H7 (cell line): Measurements from ENCODE around the gene CRB2. TPM values are rescaled to one million over a fixed set of nuclear protein-coding genes. Genes with fewer than 3 reads are reported as not detected.

ENCODE experiments used
- DNase-seq: peaks from one replicate; pipeline ENCODE4 v3.0.0; 2012
- H3K27me3 ChIP-seq: 2 replicates; pipeline ENCODE4 v1.6.0; 2011; ENCODE audit warnings: mild to moderate bottlenecking, low read length; ENCODE audit not compliant: control insufficient read depth, insufficient read depth
- H3K36me3 ChIP-seq: replicated peaks from 2 replicates; pipeline ENCODE4 v1.5.1; 2011; ENCODE audit warnings: low read length; ENCODE audit not compliant: control insufficient read depth, insufficient read depth
- H3K4me3 ChIP-seq: 2 replicates; pipeline ENCODE4 v1.5.1; 2011; ENCODE audit warnings: low read depth, mild to moderate bottlenecking, control low read depth, low read length, moderate library complexity; ENCODE audit not compliant: insufficient read depth
- total RNA-seq: library from RNA; depleted of rRNA; stranded (reverse); fragments of >200 nt; shearing (Covaris generic); gene quantifications from 2 replicates; pipeline ENCODE4 v1.2.3, GENCODE V29; 2014

Gene CRB2
- total RNA-seq, 1 experiment from 2014 or later = 1.7 TPM

DNA sequence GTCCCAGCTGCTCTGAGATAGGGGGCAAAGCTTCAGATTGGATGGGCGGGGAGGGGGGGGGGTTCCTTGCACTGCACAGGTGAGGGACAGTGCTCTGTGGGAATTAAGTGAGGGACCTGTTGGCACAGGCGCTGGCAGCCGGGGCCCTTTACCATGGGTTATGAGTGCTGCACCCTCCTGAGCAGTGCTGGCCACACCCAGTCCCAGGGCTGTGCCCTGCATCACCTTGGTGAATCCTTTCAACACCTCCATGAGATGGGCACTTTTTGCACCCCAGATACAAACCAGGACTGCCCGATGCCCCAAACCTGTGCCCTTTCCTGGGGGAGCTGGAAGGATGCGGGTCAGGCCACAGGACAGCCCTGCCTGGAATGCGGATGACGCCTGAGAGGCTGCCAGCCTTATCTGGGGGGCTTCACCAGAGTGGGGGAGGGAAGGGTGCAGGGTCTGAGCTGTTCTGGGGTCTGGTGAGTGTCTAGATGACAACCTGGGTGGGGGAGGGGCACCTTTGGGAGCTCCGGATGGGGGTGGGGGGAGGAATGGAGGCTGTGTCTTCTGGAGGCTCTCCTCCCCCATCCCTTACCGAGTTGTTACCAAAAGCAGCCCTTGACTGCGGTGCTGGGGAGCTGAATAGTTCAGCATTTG, 5.2 kb downstream of the CRB2 start:
- peak; percentile 62 for DNase-seq
- Histone ChIP-seq H3K4me3 (no peak overlapping the region), H3K36me3 (no peaks in the 10 kb centered on the region), H3K27me3 (peaks cover 2% of the 10 kb centered on the region; the same call in 1 of the 2 replicates)

DNA sequence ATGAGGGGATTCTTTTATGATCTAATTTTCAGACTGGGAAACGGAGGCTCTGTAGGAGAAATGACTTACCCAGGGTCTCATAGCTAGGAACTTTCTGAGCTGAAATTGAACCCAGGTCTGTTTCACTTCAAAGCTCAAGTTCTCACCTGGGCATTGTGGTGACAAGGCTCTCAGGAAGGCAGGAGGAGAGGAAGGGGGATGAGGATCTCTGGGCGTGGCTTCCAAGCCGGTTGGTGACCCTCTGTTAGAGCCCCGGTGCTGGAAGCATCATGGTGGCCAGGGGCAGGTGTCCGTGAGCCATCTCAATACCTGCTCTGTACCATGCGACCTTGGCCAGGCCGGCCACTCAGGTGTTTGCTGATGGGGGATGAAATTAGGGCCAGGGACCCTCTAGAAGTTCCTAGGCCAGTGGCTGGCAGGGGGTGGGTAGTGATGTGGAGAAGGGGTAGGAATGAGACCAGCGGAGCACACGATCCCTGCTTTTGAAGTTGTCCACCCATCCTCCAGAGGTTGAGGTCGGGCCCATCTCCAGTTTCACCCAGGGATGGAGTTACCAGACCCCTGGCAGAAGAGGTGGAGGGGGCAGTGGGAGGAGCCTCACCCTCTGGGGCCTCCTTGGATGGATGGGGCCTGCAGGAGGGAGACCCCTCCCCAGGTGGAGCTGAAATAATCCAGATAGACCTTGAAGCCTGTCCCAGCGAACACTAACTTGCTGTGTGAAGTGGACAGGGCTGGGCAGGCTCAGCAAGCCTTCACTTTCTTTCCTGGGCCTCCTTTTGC, 5.9 kb downstream of the CRB2 start:
- H3K27me3 ChIP-seq = no peaks in the 10 kb centered on the region
- H3K4me3 ChIP-seq = no peak overlapping the region
- no peaks in the 10 kb centered on the region for H3K36me3 ChIP-seq
- peak; percentile 66 for DNase-seq

DNA sequence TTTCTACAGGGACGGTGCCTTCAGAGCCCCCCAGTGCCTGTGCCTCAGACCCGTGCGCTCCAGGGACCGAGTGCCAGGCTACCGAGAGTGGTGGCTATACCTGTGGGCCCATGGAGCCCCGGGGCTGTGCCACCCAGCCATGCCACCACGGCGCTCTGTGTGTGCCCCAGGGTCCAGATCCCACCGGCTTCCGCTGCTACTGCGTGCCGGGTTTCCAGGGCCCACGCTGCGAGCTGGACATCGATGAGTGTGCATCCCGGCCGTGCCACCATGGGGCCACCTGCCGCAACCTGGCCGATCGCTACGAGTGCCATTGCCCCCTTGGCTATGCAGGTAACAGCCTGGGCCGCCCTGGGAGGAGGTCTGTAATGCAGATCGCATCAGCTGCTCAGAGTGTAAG, 6.9 kb downstream of the CRB2 start:
- no peaks in the 10 kb centered on the region for H3K27me3 ChIP-seq
- no peak overlapping the region for H3K4me3 ChIP-seq
- no peaks in the 10 kb centered on the region for H3K36me3 ChIP-seq
- DNase-seq = peak; percentile 44

DNA sequence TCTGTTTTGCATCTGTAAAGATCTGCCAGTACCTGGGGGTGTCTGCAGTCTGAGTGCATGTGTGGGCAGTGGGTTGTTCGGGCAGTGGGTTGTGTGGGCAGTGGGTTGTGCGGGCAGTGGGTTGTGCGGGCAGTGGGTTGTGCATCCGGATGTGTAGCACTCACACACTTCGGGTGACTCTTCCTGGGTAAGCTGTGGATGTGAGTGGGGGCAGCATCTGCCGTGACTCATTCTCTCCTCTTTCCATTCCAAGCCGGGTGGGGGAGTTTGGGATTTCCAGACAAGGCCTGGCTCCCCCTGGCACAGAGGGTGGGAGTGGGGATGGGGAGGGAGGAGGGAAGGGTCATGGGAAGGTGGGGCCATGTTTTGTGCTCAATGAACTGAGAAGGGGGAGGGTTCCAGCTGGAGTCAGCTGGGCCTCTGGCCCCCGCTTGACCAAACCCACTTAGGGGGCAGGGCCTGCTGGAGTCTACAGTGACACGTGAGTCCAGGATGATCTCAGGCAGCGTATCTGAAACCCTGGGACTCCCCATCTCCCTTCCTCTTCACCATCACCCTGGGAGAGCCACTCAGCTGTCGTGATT, 8.3 kb downstream of the CRB2 start:
- no peaks in the 10 kb centered on the region for H3K36me3 ChIP-seq
- no peak overlapping the region for H3K4me3 ChIP-seq
- H3K27me3 ChIP-seq = no peaks in the 10 kb centered on the region
- peak; percentile 48 for DNase-seq

DNA sequence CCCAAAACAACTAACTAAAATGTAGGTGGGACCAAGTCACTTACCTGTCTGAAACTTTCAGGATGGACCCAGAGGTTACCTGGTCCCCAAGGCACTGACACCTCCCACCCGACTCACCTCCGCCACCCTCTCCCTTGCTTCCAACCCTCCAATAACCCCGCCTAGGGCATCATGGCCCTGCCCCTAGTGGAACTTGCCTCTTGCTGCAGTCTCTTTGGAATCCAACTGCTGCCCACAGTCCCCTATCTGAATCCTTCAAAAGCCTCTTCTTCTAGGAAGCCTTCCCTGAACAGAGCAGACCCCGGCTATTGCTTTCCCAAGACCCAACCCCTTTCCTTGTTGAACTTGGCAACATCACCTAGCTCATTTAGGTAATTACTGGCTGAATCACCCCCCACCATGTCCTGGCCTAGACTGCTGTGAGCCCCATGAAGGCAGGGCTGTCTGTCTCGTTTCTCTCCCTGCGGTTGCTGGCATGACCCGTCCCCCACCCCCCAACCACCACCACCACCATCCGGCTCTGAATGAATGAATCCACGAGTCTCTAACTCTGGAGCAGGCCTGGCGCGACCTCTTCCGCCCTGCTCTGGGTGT, 9.4 kb downstream of the CRB2 start:
- Histone ChIP-seq H3K36me3 (no peaks in the 10 kb centered on the region), H3K27me3 (no peaks in the 10 kb centered on the region), H3K4me3 (no peak overlapping the region)
- peak; percentile 88 for DNase-seq

DNA sequence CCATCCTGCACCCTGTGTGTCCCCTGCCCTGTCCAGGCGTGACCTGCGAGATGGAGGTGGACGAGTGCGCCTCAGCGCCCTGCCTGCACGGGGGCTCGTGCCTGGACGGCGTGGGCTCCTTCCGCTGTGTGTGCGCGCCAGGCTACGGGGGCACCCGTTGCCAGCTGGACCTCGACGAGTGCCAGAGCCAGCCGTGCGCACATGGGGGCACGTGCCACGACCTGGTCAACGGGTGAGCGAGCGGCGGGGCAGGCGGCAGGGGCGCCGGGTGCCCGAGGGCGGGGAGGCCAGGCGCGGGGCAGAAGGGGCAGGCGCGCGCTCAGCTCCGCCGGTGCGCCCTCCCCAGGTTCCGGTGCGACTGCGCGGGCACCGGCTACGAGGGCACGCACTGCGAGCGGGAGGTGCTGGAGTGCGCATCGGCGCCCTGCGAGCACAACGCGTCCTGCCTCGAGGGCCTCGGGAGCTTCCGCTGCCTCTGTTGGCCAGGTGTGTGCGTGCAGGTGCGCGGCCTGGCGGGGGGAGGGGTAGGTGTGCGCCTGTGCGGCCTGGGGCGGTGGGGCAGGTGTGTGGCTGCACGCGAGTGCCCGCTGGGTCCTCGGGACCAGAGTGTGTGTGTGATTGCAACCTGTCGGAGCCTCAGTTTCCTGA, 10.0 kb downstream of the CRB2 start:
- Histone ChIP-seq H3K36me3 (no peaks in the 10 kb centered on the region), H3K4me3 (no peak overlapping the region), H3K27me3 (no peaks in the 10 kb centered on the region)
- peak; percentile 82 for DNase-seq

DNA sequence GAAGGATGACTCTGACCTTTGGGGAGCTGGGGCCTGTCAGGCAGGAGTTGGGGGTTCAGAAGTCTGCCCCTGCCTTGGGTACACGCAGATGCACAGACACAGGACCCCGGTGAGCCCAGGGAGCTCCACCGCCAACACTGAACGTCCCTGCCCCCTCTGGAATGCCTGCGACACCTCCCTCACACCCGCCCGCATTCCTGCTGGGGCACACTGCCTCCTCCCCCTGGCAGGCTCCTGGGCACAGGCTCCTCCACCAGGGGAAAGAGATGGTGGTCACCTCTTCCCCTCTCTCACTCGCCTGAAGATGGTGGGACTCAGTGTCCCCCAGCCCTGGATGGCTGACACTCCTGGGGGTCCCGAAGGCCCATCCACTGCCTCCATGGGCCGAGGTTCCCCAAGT, 12.0 kb downstream of the CRB2 start:
- peak; percentile 73 for DNase-seq
- H3K27me3 ChIP-seq = no peaks in the 10 kb centered on the region
- H3K4me3 ChIP-seq = no peak overlapping the region
- H3K36me3 ChIP-seq = no peaks in the 10 kb centered on the region

DNA sequence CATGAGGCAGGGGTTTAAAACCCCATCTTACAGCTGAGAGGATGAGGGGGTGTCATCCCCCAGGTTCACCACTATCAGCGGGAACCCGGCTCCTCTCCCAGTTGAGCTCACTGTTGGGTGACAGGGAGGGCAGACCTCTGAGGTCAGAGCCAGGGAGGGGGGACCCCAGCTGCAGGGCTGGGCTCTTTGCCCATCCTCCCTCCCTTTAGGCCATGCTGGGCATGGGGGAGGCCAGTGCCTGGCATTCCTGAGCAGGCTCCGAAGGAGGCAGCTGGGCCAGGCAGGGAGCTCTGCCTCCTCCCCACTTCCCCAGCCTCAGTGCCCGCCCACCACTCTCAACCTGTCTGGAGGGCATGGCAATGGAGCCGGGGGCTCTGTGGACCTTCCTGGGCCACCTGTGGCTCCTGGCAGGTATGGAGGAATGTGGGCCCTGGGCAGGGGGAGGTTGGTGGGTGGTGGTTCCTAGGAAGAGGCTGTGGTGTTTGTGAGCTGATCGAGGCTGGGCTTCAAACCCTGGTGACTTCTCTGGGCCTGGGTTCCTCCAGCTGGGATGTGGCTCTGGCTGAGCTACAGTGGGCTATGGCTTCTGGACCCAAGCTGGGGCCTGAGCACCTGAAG, 12.6 kb downstream of the CRB2 start:
- no peak overlapping the region for H3K4me3 ChIP-seq
- no peaks in the 10 kb centered on the region for H3K36me3 ChIP-seq
- no peaks in the 10 kb centered on the region for H3K27me3 ChIP-seq
- DNase-seq = peak; percentile 68

DNA sequence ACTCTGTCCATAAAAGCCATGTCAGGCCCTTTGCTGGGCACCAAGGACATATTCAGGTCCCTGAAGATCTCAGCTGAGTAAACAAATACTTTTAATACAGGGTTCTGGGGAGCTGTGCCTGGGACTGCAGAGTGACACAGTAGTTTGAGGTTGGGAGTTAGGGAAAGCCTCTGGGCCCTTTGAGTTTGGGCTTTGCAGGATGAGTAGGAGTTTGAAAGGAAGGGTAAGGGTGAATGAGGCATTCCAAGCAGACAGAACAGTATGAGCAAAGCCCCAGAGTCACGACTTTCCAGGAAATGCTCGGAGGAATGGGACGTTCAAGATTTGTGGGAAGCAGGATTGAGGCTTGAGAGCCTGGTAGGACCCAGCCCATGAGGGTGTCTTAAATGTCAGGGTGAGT, 13.3 kb downstream of the CRB2 start:
- Histone ChIP-seq H3K36me3 (no peaks in the 10 kb centered on the region), H3K27me3 (no peaks in the 10 kb centered on the region), H3K4me3 (no peak overlapping the region)
- no peak for DNase-seq

DNA sequence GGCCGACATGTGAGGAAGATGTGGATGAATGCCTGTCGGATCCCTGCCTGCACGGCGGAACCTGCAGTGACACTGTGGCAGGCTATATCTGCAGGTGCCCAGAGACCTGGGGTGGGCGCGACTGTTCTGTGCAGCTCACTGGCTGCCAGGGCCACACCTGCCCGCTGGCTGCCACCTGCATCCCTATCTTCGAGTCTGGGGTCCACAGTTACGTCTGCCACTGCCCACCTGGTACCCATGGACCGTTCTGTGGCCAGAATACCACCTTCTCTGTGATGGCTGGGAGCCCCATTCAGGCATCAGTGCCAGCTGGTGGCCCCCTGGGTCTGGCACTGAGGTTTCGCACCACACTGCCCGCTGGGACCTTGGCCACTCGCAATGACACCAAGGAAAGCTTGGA, 14.1 kb downstream of the CRB2 start:
- no peaks in the 10 kb centered on the region for H3K36me3 ChIP-seq
- no peak overlapping the region for H3K4me3 ChIP-seq
- no peak for DNase-seq
- no peaks in the 10 kb centered on the region for H3K27me3 ChIP-seq

DNA sequence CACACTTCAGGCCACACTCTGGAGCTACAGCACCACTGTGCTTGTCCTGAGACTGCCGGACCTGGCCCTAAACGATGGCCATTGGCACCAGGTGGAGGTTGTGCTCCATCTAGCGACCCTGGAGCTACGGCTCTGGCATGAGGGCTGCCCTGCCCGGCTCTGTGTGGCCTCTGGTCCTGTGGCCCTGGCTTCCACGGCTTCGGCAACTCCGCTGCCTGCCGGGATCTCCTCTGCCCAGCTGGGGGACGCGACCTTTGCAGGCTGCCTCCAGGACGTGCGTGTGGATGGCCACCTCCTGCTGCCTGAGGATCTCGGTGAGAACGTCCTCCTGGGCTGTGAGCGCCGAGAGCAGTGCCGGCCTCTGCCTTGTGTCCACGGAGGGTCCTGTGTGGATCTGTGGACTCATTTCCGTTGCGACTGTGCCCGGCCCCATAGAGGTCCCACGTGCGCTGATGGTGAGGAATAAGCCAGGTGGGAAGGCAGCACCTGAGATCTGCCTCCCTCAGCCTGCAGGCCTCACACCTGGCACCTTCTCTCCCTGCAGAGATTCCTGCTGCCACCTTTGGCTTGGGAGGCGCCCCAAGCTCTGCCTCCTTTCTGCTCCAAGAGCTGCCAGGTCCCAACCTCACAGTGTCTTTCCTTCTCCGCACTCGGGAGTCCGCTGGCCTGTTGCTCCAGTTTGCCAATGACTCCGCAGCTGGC, 14.7 kb downstream of the CRB2 start:
- peak; percentile 57 for DNase-seq
- H3K36me3 ChIP-seq = no peaks in the 10 kb centered on the region
- H3K4me3 ChIP-seq = no peak overlapping the region
- no peaks in the 10 kb centered on the region for H3K27me3 ChIP-seq

DNA sequence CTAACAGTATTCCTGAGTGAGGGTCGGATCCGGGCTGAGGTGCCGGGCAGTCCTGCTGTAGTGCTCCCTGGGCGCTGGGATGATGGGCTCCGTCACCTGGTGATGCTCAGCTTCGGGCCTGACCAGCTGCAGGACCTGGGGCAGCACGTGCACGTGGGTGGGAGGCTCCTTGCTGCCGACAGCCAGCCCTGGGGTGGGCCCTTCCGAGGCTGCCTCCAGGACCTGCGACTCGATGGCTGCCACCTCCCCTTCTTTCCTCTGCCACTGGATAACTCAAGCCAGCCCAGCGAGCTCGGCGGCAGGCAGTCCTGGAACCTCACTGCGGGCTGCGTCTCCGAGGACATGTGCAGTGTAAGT, 15.2 kb downstream of the CRB2 start:
- Histone ChIP-seq H3K4me3 (no peak overlapping the region), H3K36me3 (no peaks in the 10 kb centered on the region), H3K27me3 (no peaks in the 10 kb centered on the region)
- DNase-seq = no peak

DNA sequence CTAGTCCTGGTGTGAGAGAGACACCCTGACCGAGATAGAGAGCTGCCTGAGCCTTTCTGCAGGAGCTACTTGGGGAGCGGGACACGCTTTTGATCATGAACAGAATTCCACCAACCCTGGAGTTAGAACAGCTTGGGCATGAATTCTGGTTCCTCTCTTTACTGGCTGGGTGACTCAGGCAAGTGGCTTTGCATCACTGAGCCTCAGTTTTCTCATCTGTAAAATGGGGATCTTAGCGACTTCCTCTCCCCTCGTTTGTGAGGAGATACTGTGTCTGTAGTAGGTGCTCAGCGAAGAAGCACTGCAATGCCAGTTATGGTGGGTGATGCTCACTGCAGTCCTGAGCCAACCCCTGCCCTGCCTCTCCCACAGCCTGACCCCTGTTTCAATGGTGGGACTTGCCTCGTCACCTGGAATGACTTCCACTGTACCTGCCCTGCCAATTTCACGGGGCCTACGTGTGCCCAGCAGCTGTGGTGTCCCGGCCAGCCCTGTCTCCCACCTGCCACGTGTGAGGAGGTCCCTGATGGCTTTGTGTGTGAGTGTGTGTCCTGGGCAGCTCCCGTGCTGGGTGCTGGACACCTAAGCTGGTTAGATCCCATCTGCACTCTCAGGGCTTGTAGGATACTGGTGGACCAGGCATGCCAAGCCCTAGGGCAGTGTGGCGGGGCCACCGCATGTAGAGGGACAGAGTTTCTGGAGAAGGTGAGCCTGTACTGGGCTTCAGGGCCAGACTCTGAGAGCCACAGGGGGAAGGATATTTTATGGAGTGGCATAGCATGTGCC, 16.0 kb downstream of the CRB2 start:
- Histone ChIP-seq H3K4me3 (no peak overlapping the region), H3K27me3 (no peaks in the 10 kb centered on the region), H3K36me3 (no peaks in the 10 kb centered on the region)
- no peak for DNase-seq
